Heart left ventricle (tissue), 13 donors: ENCODE data around the gene AZIN2.

Experiments
- CTCF ChIP-seq, 12 donors: fragments of 200-600 bp; sonication (generic) in 4 of 12; IDR thresholded peaks; one replicate each; pipeline versions ENCODE4 v1.5.0 to v1.8.0; 2018 to 2022; ENCODE audit warnings: antibody characterized with exemption in 12 of 12, mild to moderate bottlenecking in 5 of 12
- POLR2A ChIP-seq, 2 donors: fragments of 450-650 bp; IDR thresholded peaks; one replicate each; pipeline ENCODE4 v1.6.1; 2017; ENCODE audit warnings: antibody characterized with exemption in 2 of 2, mild to moderate bottlenecking in 2 of 2, moderate library complexity in 2 of 2
- donor health status: ischemic (EF 13 %, LVEDD 7.1; RV severe dilation, severe dysfunction).
- donor health status: DM: no; HTN: yes; CAD: no.
- donor health status: DM: no; HTN: no; CAD: no.
- donor health status: ischemic (EF 25% LVEDD 6.9; RV normal size, moderate dysfunction).
- donor health status: ischemic (EF 25% LVEDD 5.7; RV mildly dilated, moderate dysfunction).
- donor health status: ischemic (EF 35%, LVEDD 5.7; RV mildly dilated, moderate dysfunction).
- donor health status: nonischemic (EF 11% LVEDD 7.7; RV severe dilation, severe dysfunction).
- donor health status: DM: yes; HTN: yes; CAD: no.
- donor health status: PGD.
- donor health status: ischemic (EF 29% LVEDD 5.4; RV normal size, mild dysfunction).
- donor health status: nonischemic (EF 23%, LVEDD 6.1; RV moderate dilation, normal function).

DNA sequence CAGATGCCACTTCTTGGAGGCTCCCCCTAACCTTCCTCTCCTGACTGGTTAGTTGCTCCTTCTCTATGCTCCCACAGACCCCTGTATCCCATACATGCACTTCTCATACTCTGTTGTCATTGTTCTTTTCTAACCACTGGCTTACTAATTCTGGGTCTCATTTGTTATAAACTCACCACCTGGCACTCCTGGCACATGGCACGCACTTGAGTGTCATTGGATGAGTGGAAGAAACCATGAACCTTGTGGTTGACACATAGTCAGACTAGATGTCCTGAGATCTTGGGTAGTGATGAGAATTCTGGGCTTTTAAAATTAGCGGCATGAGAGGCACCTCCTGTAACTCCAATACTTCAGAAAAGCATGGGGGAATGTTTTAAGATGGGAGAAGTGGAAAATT, 51.6 kb downstream of the AZIN2 start:
- TF ChIP-seq POLR2A (IDR thresholded peaks at IDR 0.05) (no peak), CTCF (IDR thresholded peaks at IDR 0.05) (no peak)
